ENCODE measurements around the gene CIAO2B.

- no peak for TF ChIP-seq CTCF (IDR thresholded peaks at IDR 0.05; ENCODE audit: low read depth, low read length, missing input control)
- peak; percentile 94 for TF ChIP-seq TAF1 (conservative IDR thresholded peaks at IDR 0.05)
These were observed 1.3 kb upstream of the CIAO2B start, which contains the start of gene CES2 for GRCh38 chr16:66935314-66936011.

Measured in liver (tissue), 3 donors.